Natural killer cell (primary cell): ENCODE data around the gene TRPM1. TPM values are rescaled to one million over a fixed set of nuclear protein-coding genes. Genes with fewer than 3 reads are reported as not detected.

ENCODE experiments used
- ATAC-seq, 3 donors: fragments of 150-1000 bp in 2 of 3; fragments of 200-7000 bp in 1 of 3; cut with Tn5 transposase; 1 replicate in 1 of 3; 2 replicates in 2 of 3; pipeline ENCODE4 v1.10.0; 2021; ENCODE audit warnings: mild to moderate bottlenecking in 2 of 3, moderate library complexity in 2 of 3
- DNase-seq, 2 donors: peaks; one replicate each; pipeline versions ENCODE4 v3.0.0 to v3.0.0-alpha.2; 2013 to 2021; ENCODE audit warnings: mixed read lengths in 1 of 2
- H3K27ac ChIP-seq: one replicate; pipeline ENCODE4 v1.5.1; 2013; ENCODE audit warnings: mild to moderate bottlenecking, low read length
- H3K27me3 ChIP-seq: one replicate; pipeline ENCODE4 v1.6.1; 2013; ENCODE audit warnings: low read length; ENCODE audit not compliant: control insufficient read depth, insufficient read depth
- H3K36me3 ChIP-seq: one replicate; pipeline ENCODE4 v1.6.1; 2013; ENCODE audit warnings: low read length; ENCODE audit not compliant: control insufficient read depth, insufficient read depth
- H3K4me1 ChIP-seq: one replicate; pipeline ENCODE4 v1.6.1; 2013; ENCODE audit warnings: low read length; ENCODE audit not compliant: control insufficient read depth, insufficient read depth
- H3K4me3 ChIP-seq: one replicate; pipeline ENCODE4 v1.5.1; 2013; ENCODE audit warnings: low read length
- H3K9me3 ChIP-seq: one replicate; pipeline ENCODE4 v1.6.1; 2013; ENCODE audit warnings: low read length; ENCODE audit not compliant: control insufficient read depth, insufficient read depth
- H3K27ac Mint-ChIP-seq, 2 donors: one replicate each; pipeline ENCODE4 v1.8.0; 2022; ENCODE audit warnings: mild to moderate bottlenecking in 2 of 2, mixed read lengths in 2 of 2, moderate library complexity in 1 of 2
- H3K27me3 Mint-ChIP-seq, 2 donors: one replicate each; pipeline ENCODE4 v1.8.0; 2022; ENCODE audit warnings: low read depth in 2 of 2, mixed read lengths in 2 of 2
- H3K36me3 Mint-ChIP-seq: one replicate; pipeline ENCODE4 v1.8.0; 2022; ENCODE audit warnings: mixed read lengths
- H3K4me1 Mint-ChIP-seq, 2 donors: one replicate each; pipeline ENCODE4 v1.8.0; 2022; ENCODE audit warnings: mixed read lengths in 2 of 2
- H3K4me3 Mint-ChIP-seq: one replicate; pipeline ENCODE4 v1.8.0; 2022; ENCODE audit warnings: mild to moderate bottlenecking, moderate library complexity, mixed read lengths
- H3K9me3 Mint-ChIP-seq, 2 donors: one replicate each; pipeline ENCODE4 v1.8.0; 2022; ENCODE audit warnings: mixed read lengths in 2 of 2
- WGBS: methylation state at CpG from one replicate; pipeline ENCODE4 v1.1.7; 2013; ENCODE audit warnings: missing lambda C conversion rate; ENCODE audit not compliant: insufficient coverage; 5-methylcytosine and 5-hydroxymethylcytosine counted together
- intact Hi-C: fragments of 100-400 bp; cut with micrococcal nuclease; formaldehyde crosslinking; loops from one replicate; pipeline ENCODE4 v1.14.2; 2022
- total RNA-seq, 4 donors: library from RNA; stranded (reverse); fragments of 120-200 nt in 1 of 4; gene quantifications; one replicate each; pipeline versions ENCODE4 v1.2.3 to v1.2.4, GENCODE V29; 2013 to 2022
- TF ChIP-seq, protein P1 (sequence below): fragments of 200-600 bp; IDR thresholded peaks from one replicate; pipeline ENCODE4 v1.8.0; 2022; ENCODE audit warnings: antibody characterized with exemption

TRPM1 gene
- total RNA-seq, 3 donors from 2014 or later (not counting 1 experiment from before 2014, with no cell fraction given), result not detected

GRCh38 chr15:31037731-31038477 lies 63.6 kb downstream of the TRPM1 start:
- TF ChIP-seq, protein P1, sequence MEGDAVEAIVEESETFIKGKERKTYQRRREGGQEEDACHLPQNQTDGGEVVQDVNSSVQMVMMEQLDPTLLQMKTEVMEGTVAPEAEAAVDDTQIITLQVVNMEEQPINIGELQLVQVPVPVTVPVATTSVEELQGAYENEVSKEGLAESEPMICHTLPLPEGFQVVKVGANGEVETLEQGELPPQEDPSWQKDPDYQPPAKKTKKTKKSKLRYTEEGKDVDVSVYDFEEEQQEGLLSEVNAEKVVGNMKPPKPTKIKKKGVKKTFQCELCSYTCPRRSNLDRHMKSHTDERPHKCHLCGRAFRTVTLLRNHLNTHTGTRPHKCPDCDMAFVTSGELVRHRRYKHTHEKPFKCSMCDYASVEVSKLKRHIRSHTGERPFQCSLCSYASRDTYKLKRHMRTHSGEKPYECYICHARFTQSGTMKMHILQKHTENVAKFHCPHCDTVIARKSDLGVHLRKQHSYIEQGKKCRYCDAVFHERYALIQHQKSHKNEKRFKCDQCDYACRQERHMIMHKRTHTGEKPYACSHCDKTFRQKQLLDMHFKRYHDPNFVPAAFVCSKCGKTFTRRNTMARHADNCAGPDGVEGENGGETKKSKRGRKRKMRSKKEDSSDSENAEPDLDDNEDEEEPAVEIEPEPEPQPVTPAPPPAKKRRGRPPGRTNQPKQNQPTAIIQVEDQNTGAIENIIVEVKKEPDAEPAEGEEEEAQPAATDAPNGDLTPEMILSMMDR, result no peak
- Histone ChIP-seq H3K27ac (no peak overlapping the region), H3K4me3 (no peak overlapping the region), H3K4me1 (no peaks in the 10 kb centered on the region), H3K9me3 (no peaks in the 10 kb centered on the region), H3K36me3 (no peaks in the 10 kb centered on the region), H3K27me3 (no peaks in the 10 kb centered on the region)
- DNase-seq, result no peak
- H3K9me3 Mint-ChIP-seq, result no peaks in the 10 kb centered on the region
- WGBS, result 97% methylated on average over 6 of the region's 10 CpGs
- no peak overlapping the region for H3K4me3 Mint-ChIP-seq
- no peaks in the 10 kb centered on the region for H3K4me1 Mint-ChIP-seq
- no peaks in the 10 kb centered on the region for H3K36me3 Mint-ChIP-seq
- H3K27ac Mint-ChIP-seq, result no peak overlapping the region
- intact Hi-C loops, result no loop called here
- no peak for ATAC-seq
- peaks cover 0 to 8% of the 10 kb centered on the region in 2 donors for H3K27me3 Mint-ChIP-seq

GRCh38 chr15:31036783-31037182 lies 64.7 kb downstream of the TRPM1 start:
- Mint-ChIP-seq H3K4me3 (no peak overlapping the region), H3K9me3 (no peaks in the 10 kb centered on the region), H3K27ac (no peak overlapping the region), H3K27me3 (no peaks in the 10 kb centered on the region), H3K36me3 (no peaks in the 10 kb centered on the region), H3K4me1 (peaks cover 2 to 3% of the 10 kb centered on the region in 2 donors)
- intact Hi-C loops, result no loop called here
- WGBS, result 74% methylated on average over 9 of the region's 9 CpGs
- no peak overlapping the region for H3K27ac ChIP-seq
- no peaks in the 10 kb centered on the region for H3K9me3 ChIP-seq
- no peaks in the 10 kb centered on the region for H3K4me1 ChIP-seq
- no peak overlapping the region for H3K4me3 ChIP-seq
- H3K36me3 ChIP-seq, result no peaks in the 10 kb centered on the region
- TF ChIP-seq, protein P1, result no peak
- DNase-seq (no peak), ATAC-seq (no peak)
- no peaks in the 10 kb centered on the region for H3K27me3 ChIP-seq

- Histone ChIP-seq H3K9me3 (no peaks in the 10 kb centered on the region), H3K4me3 (no peak overlapping the region), H3K27ac (no peak overlapping the region), H3K4me1 (no peaks in the 10 kb centered on the region), H3K36me3 (no peaks in the 10 kb centered on the region), H3K27me3 (no peaks in the 10 kb centered on the region)
- no peaks in the 10 kb centered on the region for H3K9me3 Mint-ChIP-seq
- ATAC-seq (no peak), DNase-seq (no peak)
- peaks cover 9 to 10% of the 10 kb centered on the region in 2 donors for H3K4me1 Mint-ChIP-seq
- H3K4me3 Mint-ChIP-seq, result no peak overlapping the region
- H3K36me3 Mint-ChIP-seq, result no peaks in the 10 kb centered on the region
- intact Hi-C loops, result no loop called here
- 86% methylated on average over 7 of the region's 7 CpGs for WGBS
- no peak overlapping the region for H3K27ac Mint-ChIP-seq
- no peaks in the 10 kb centered on the region for H3K27me3 Mint-ChIP-seq
- TF ChIP-seq, protein P1, result no peak
These were observed 65.9 kb downstream of the TRPM1 start for GRCh38 chr15:31035610-31036009.

DNA sequence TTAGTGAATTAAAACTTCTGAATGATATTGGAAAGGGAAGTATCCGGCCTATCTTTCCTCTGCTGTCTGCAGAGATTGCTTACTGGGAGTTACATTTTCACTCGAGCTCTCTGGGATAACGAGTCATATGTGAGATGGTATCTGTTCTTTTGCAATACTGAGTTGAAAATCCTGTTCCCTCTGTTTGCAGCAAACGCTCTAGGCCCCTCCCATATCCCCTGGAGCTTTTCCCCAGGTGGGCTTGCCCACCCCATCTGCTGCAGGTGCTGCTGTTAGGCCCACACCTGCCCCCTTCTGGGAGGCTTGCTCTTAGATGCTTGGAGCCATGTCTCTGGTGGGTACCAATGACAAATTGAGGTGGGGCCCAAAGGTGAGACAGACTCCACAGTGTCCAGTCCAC lies 67.4 kb downstream of the TRPM1 start:
- WGBS, result 66% methylated on average over 4 of the region's 4 CpGs
- no peak overlapping the region for H3K27ac ChIP-seq

More for the DNA sequence above, 67.4 kb downstream of the TRPM1 start:
- no peak for ATAC-seq
- intact Hi-C loops, result no loop called here
- Mint-ChIP-seq H3K36me3 (no peaks in the 10 kb centered on the region), H3K27ac (no peak overlapping the region), H3K4me3 (no peak overlapping the region), H3K4me1 (peaks cover 9 to 10% of the 10 kb centered on the region in 2 donors), H3K9me3 (no peaks in the 10 kb centered on the region), H3K27me3 (no peaks in the 10 kb centered on the region)
- H3K4me3 ChIP-seq, result no peak overlapping the region
- no peaks in the 10 kb centered on the region for H3K4me1 ChIP-seq
- peak in 1 of 2 donors; percentile 6 for DNase-seq
- H3K27me3 ChIP-seq, result no peaks in the 10 kb centered on the region
- no peaks in the 10 kb centered on the region for H3K9me3 ChIP-seq
- H3K36me3 ChIP-seq, result no peaks in the 10 kb centered on the region
- TF ChIP-seq, protein P1, result no peak
